ENCODE measurements around the gene USP54.

The USP54 gene, protein sequence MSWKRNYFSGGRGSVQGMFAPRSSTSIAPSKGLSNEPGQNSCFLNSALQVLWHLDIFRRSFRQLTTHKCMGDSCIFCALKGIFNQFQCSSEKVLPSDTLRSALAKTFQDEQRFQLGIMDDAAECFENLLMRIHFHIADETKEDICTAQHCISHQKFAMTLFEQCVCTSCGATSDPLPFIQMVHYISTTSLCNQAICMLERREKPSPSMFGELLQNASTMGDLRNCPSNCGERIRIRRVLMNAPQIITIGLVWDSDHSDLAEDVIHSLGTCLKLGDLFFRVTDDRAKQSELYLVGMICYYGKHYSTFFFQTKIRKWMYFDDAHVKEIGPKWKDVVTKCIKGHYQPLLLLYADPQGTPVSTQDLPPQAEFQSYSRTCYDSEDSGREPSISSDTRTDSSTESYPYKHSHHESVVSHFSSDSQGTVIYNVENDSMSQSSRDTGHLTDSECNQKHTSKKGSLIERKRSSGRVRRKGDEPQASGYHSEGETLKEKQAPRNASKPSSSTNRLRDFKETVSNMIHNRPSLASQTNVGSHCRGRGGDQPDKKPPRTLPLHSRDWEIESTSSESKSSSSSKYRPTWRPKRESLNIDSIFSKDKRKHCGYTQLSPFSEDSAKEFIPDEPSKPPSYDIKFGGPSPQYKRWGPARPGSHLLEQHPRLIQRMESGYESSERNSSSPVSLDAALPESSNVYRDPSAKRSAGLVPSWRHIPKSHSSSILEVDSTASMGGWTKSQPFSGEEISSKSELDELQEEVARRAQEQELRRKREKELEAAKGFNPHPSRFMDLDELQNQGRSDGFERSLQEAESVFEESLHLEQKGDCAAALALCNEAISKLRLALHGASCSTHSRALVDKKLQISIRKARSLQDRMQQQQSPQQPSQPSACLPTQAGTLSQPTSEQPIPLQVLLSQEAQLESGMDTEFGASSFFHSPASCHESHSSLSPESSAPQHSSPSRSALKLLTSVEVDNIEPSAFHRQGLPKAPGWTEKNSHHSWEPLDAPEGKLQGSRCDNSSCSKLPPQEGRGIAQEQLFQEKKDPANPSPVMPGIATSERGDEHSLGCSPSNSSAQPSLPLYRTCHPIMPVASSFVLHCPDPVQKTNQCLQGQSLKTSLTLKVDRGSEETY (N-terminal part only)

DNA sequence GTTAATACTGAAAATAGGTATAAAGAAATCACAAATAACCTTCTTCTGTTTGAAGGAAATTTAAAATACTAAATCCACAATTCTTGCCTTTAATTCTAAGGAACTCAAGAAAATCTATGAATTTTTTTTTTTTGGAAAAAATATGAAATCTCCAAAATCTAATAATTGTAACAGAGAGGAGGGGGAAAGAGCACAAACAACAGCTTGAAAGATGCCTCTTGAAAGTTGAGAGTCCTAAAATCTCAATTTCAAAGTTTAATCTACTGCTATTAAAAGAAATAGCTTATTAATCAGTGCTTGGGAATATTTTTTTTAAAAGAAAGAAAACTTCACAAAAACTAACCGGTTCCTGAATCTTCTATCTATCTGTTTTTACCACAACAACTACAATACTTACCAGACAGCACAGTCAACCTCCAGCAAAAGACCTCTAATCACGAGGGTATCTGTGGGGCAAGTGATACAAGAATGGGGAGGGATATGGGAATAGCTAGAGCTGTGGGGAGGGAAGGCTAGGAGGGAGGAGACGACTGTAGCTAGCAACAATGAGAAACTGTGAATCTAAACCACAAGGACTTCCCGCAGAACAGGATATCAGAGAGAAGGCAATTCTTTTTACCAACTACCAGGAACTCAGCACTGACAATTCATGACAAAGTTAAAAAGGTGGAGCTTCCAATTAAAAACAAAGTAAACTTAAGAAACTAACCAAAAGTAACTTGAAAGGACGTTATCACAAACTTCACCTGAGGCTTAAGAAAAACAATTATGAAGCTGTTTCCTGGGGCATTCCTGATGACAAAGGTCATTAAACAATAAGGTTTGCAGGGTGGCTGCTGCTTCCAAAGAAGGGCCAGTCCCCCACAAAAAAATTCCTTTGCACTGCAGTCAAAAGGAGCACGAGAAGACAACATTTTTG is at the start of gene USP54:
Gene USP54 (minus strand): TSS at position 462 of the 919 bp plus-strand sequence. CDS start 15,684 bp downstream, outside the sequence.
- TF ChIP-seq, protein P1, sequence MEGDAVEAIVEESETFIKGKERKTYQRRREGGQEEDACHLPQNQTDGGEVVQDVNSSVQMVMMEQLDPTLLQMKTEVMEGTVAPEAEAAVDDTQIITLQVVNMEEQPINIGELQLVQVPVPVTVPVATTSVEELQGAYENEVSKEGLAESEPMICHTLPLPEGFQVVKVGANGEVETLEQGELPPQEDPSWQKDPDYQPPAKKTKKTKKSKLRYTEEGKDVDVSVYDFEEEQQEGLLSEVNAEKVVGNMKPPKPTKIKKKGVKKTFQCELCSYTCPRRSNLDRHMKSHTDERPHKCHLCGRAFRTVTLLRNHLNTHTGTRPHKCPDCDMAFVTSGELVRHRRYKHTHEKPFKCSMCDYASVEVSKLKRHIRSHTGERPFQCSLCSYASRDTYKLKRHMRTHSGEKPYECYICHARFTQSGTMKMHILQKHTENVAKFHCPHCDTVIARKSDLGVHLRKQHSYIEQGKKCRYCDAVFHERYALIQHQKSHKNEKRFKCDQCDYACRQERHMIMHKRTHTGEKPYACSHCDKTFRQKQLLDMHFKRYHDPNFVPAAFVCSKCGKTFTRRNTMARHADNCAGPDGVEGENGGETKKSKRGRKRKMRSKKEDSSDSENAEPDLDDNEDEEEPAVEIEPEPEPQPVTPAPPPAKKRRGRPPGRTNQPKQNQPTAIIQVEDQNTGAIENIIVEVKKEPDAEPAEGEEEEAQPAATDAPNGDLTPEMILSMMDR (IDR thresholded peaks at IDR 0.05; ENCODE audit: extremely low read depth, insufficient read depth, missing control alignments): no peak
- in situ Hi-C loops (cut with MboI; ENCODE audit: low pct_unique_long_range_greater_than_20kb, low sequenced_read_pairs, unreplicated experiment): no loop called here
- no peak for DNase-seq (ENCODE audit: low spot score)

DNA sequence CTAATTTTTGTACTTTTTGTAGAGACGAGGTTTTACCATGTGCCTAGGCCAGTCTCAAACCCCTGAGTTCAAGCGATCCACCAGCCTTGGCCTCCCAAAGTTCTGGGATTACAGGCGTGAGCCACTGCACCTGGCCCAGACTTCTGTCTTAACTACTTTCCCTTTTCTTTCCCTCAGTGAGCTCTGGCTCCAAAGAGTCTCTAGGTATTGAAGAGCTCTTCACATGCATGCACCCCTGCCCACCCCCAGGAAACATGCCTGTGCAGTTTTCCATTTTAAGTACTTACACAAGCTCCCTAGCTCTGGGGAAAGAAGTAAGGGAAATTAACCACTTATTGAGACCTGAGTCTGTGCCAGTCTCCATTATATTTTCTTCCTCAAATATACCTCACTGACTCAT is 48.1 kb upstream of the USP54 start:
- TF ChIP-seq, protein P1 (IDR thresholded peaks at IDR 0.05; ENCODE audit: extremely low read depth, insufficient read depth, missing control alignments): no peak
- in situ Hi-C loops (cut with MboI; ENCODE audit: low pct_unique_long_range_greater_than_20kb, low sequenced_read_pairs, unreplicated experiment): loop anchor here (25.0 kb wide), 1 partner anchor 377 kb away; the partner anchor contains the start of gene MRPS16
- no peak for DNase-seq (ENCODE audit: low spot score)

DNA sequence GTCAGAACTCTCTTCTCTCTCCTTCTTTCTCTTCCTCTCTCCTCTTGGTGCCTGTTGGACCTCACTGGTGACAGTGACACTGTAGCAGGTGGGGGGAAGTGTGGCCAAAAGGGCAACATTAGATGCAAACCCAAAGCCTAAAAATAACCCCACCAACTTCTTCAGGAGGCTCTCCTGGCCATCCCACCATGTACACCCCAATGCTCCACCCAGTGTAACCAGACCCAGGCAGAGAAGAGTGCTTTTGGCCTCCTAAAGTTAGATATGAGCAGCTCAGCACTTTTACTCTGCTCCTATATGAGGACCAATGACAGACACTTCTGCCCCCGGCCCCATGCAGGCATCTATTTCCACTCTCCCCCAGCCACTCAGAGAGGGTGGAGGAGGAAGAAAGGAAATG is 44.6 kb upstream of the USP54 start:
- DNase-seq (ENCODE audit: low spot score): no peak
- in situ Hi-C loops (cut with MboI; ENCODE audit: low pct_unique_long_range_greater_than_20kb, low sequenced_read_pairs, unreplicated experiment): loop anchor here (25.0 kb wide), 1 partner anchor 373 kb away; the partner anchor contains the start of gene MRPS16

DNA sequence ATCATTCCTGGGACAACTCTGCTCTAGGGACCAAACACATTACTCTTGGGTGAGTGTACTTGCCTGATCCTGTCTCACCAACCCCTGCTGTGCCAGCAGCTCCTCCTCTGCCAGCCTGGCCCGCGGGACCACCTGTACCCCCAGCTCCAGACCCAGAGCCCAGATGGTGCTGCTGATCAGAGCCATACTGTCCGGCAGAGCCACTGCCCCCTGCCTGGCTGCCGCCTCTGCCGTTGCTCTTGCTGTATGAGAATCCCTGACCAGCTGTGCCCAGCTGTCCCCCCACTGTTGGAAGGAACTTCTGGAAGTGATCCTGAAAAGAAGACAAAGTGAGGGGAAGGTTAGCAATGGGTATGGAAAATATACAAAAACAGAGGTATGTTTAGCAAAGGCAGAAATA is 43.3 kb upstream of the USP54 start:
- no peak for DNase-seq (ENCODE audit: low spot score)
- in situ Hi-C loops (cut with MboI; ENCODE audit: low pct_unique_long_range_greater_than_20kb, low sequenced_read_pairs, unreplicated experiment): loop anchor here (25.0 kb wide), 1 partner anchor 372 kb away; the partner anchor contains the start of gene MRPS16
- TF ChIP-seq, protein P1 (IDR thresholded peaks at IDR 0.05; ENCODE audit: extremely low read depth, insufficient read depth, missing control alignments): no peak

More for the DNA sequence above, 44.6 kb upstream of the USP54 start:
- TF ChIP-seq, protein P1 (IDR thresholded peaks at IDR 0.05; ENCODE audit: extremely low read depth, insufficient read depth, missing control alignments): no peak

DNA sequence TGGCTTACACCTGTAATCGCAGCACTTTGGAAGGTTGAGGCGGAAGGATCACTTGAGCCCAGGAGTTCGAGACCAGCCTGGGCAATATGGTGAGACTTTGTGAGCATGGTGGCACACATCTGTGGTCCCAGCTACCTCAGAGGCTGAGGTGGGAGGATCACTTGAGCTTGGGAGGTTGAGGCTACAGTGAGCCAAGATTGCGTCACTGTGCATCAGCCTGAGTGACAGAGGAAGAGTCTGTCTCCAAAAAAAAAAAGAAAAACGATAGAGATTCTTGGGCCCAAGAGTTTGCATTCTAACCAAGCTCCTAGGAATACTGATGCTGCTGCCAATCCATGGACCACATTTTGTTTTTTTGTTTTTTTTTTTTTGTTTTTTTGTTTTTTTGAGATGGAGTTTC is 38.0 kb upstream of the USP54 start:
- TF ChIP-seq, protein P1 (IDR thresholded peaks at IDR 0.05; ENCODE audit: extremely low read depth, insufficient read depth, missing control alignments): no peak
- in situ Hi-C loops (cut with MboI; ENCODE audit: low pct_unique_long_range_greater_than_20kb, low sequenced_read_pairs, unreplicated experiment): loop anchor here (25.0 kb wide), 1 partner anchor 367 kb away; the partner anchor contains the start of gene MRPS16
- DNase-seq (ENCODE audit: low spot score): no peak

Measured in GM13977 (cell line).